ENCODE results near the gene KCNMA1.

GRCh38 chr10:77049896-77050295 is 587.7 kb downstream of the KCNMA1 start:
- TF ChIP-seq, protein P1, sequence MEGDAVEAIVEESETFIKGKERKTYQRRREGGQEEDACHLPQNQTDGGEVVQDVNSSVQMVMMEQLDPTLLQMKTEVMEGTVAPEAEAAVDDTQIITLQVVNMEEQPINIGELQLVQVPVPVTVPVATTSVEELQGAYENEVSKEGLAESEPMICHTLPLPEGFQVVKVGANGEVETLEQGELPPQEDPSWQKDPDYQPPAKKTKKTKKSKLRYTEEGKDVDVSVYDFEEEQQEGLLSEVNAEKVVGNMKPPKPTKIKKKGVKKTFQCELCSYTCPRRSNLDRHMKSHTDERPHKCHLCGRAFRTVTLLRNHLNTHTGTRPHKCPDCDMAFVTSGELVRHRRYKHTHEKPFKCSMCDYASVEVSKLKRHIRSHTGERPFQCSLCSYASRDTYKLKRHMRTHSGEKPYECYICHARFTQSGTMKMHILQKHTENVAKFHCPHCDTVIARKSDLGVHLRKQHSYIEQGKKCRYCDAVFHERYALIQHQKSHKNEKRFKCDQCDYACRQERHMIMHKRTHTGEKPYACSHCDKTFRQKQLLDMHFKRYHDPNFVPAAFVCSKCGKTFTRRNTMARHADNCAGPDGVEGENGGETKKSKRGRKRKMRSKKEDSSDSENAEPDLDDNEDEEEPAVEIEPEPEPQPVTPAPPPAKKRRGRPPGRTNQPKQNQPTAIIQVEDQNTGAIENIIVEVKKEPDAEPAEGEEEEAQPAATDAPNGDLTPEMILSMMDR (IDR thresholded peaks at IDR 0.05; ENCODE audit: low read depth, low read length), result no peak
- no peak for TF ChIP-seq POLR2A (IDR thresholded peaks at IDR 0.05; ENCODE audit: extremely low read depth, insufficient read length)

Data from NB4 (cell line).